SJCRH30 (cell line): ENCODE results near the gene CACNB4. TPM values are rescaled to one million over a fixed set of nuclear protein-coding genes. Genes with fewer than 3 reads are reported as not detected.

ENCODE experiments used
- DNase-seq, 2 experiments: peaks; one replicate each; pipeline ENCODE4 v3.0.0-alpha.2; 2015 to 2020
- H3K27ac ChIP-seq: fragments of 250-450 bp; sonication (Bioruptor Pico); 2 replicates; pipeline ENCODE4 v1.5.1; 2020; ENCODE audit warnings: mild to moderate bottlenecking, moderate library complexity
- H3K27me3 ChIP-seq: fragments of 250-450 bp; sonication (Bioruptor Pico); 2 replicates; pipeline ENCODE4 v1.5.1; 2020; ENCODE audit warnings: mild to moderate bottlenecking, moderate library complexity
- H3K36me3 ChIP-seq: fragments of 250-450 bp; sonication (Bioruptor Pico); 2 replicates; pipeline ENCODE4 v1.5.1; 2020; ENCODE audit warnings: mild to moderate bottlenecking, moderate library complexity
- H3K4me1 ChIP-seq: fragments of 250-450 bp; sonication (Bioruptor Pico); 2 replicates; pipeline ENCODE4 v1.5.1; 2020; ENCODE audit warnings: mild to moderate bottlenecking, moderate library complexity
- H3K4me3 ChIP-seq: fragments of 250-450 bp; sonication (Bioruptor Pico); 2 replicates; pipeline ENCODE4 v1.5.1; 2020; ENCODE audit warnings: mild to moderate bottlenecking, moderate library complexity
- H3K9me3 ChIP-seq: fragments of 250-450 bp; sonication (Bioruptor Pico); replicated peaks from 2 replicates; pipeline ENCODE4 v1.5.1; 2020; ENCODE audit warnings: mild to moderate bottlenecking, moderate library complexity
- total RNA-seq: library from RNA; depleted of rRNA; stranded (reverse); fragments of >200 nt; shearing (Covaris generic); gene quantifications from 2 replicates; pipeline ENCODE4 v1.2.3, GENCODE V29; 2014; rRNA removed

Gene CACNB4
- total RNA-seq, 1 experiment from 2014 or later, result 2.2 TPM

DNA sequence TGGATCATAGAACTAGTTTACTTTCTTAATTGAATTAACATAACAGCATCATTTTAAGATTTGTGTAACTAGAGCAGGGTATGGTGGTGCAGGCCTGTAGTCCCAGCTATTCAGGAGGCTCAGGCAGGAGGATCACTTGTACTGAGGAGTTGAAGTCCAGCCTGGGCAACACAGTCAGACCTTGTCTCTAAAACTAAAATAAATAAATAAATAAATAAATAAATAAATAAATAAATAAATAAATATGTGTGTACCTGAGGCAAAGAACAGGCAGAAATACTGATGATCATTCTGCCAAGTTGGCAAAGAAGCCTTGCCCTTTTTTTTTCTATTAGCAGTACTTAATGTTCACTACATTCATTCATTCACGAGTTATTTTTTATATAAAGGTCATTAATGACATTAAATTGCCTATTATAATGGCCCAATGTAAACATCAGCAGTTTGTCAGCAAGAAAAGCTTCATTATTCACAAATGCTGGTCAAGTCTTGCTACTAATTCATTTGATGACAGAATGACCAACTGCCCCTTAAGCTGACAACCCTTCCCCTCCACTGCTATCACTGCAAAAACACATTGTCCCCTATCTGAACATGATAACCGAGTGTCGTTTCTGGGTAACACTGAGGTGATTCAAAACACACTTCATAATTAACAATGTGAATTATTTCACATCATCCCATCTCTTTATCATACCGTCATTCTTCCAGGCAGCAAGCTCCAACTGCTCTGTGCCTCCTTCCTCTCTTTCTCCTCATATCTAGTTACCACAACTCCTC lies 309.6 kb downstream of the CACNB4 start:
- Histone ChIP-seq H3K27ac (no peak overlapping the region), H3K9me3 (no peaks in the 10 kb centered on the region; the same call in 1 of the 2 replicates), H3K27me3 (no peaks in the 10 kb centered on the region), H3K4me1 (peaks cover 21% of the 10 kb centered on the region), H3K4me3 (no peak overlapping the region), H3K36me3 (peaks cover 6% of the 10 kb centered on the region; the same call in 1 of the 2 replicates)
- DNase-seq, result no peak

DNA sequence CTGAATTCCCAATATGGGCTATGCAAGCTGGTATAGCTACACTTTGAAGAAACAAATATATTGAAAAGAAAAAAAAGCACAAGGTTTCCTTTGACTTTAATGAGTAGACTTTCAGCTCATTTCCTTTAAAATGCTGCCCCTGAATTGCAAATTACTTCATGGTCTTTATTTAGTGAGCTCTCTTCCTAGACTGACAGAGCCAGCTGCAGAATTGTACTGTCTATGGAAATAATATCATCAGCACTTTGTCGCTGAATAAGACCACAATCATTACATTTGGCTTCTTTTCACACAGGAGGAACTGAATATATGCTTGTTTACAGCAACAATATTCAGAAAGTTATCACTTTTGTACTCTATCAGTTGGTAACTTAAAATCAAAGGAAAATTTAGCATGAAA lies 312.4 kb downstream of the CACNB4 start:
- Histone ChIP-seq H3K27ac (peak overlapping the region; percentile 95), H3K4me3 (peak overlapping the region; percentile 19), H3K27me3 (no peaks in the 10 kb centered on the region), H3K4me1 (peaks cover 21% of the 10 kb centered on the region), H3K36me3 (peaks cover 4% of the 10 kb centered on the region; the same call in 1 of the 2 replicates), H3K9me3 (no peaks in the 10 kb centered on the region)
- DNase-seq, result peak; percentile 87 to 96

DNA sequence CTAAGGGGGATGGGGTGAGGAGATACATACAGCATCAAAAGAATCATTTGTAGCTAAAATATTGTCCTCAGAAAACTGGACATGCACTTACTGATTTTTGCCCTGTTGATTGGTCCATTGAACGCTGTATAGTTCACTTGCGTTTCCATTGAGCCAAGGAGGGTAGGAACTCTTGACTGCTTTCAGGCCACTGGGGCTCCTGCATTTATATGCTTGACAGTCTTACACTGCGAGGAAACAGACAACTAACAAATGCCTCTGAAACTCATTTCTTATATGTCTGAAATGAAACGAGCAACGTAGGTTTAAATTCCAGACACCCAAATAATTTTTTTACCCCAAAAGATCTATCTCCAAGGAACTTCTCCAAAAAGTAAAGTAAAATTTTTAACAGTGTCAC lies 312.8 kb downstream of the CACNB4 start:
- Histone ChIP-seq H3K4me1 (peaks cover 21% of the 10 kb centered on the region), H3K36me3 (peaks cover 3% of the 10 kb centered on the region; the same call in 1 of the 2 replicates), H3K4me3 (peak overlapping the region; percentile 19), H3K9me3 (no peaks in the 10 kb centered on the region), H3K27me3 (no peaks in the 10 kb centered on the region), H3K27ac (peak overlapping the region; percentile 95)
- DNase-seq, result peak; percentile 43 to 69

DNA sequence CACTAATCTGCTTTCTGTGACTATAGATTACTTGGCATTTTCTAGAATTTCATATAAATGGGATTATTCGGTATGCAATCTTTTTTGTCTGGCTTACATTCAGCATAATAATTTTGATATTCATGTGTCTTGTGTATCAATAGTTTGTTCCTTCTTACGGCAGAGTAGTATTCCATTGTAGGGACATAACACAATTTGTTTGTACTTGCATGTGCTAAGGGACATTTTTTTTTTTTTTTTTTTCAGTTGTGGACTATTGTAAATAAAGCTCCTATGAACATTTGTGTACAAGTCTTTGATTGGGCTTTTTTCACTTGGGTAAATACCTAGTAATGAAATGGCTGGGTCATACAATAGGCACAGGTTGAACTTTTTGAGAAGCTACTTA lies 315.7 kb downstream of the CACNB4 start:
- no peak for DNase-seq
- Histone ChIP-seq H3K4me3 (no peak overlapping the region), H3K27ac (no peak overlapping the region), H3K36me3 (peaks cover 3% of the 10 kb centered on the region; the same call in 1 of the 2 replicates), H3K4me1 (peaks cover 21% of the 10 kb centered on the region), H3K9me3 (no peaks in the 10 kb centered on the region), H3K27me3 (no peaks in the 10 kb centered on the region)

Other genes with a start within 250 kb of the CACNB4 start
- 12.5 and 15.9 TPM in 2 replicates for gene STAM2, start 76.7 kb upstream of the CACNB4 start, total RNA-seq
- 22.3 and 22.7 TPM in 2 replicates for gene FMNL2, start 236.1 kb upstream of the CACNB4 start, total RNA-seq